ENCODE measurements around the gene FCER1A.

The FCER1A gene

DNA sequence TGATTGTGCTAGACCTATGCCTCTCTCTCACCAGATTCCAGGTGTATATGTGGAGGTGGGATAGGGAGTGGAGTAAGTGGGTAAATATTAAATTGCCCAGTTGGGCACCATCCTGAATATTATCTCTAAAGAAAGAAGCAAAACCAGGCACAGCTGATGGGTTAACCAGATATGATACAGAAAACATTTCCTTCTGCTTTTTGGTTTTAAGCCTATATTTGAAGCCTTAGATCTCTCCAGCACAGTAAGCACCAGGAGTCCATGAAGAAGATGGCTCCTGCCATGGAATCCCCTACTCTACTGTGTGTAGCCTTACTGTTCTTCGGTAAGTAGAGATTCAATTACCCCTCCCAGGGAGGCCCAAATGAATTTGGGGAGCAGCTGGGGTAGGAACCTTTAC, at the start of gene FCER1A:
TSS of gene FCER1A (plus strand) at position 242 of the 400 bp plus-strand sequence. CDS start at position 271, 29 bp downstream.
- DNase-seq (ENCODE audit: extremely low read depth in 1 of 2, low read depth in 1 of 2), result no peak

DNA sequence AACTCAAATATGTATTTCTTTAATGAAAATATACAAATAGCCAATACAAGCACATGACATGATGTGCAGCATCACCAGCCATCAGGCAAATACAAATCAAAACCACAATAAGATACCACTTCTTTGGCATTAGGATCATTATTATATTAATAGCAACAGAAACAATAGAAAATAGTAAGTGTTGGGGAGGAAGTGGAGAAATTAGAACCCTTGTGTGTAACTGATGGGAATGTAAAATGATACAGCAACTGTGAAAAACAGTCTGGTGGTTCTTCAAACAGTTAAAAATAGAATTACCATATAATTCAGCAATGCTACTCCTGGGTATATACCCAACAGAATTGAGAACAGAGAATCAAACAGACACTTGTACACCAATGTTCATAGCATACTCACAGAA, 40.8 kb upstream of the FCER1A start:
- no peak for DNase-seq (ENCODE audit: extremely low read depth in 1 of 2, low read depth in 1 of 2)

DNA sequence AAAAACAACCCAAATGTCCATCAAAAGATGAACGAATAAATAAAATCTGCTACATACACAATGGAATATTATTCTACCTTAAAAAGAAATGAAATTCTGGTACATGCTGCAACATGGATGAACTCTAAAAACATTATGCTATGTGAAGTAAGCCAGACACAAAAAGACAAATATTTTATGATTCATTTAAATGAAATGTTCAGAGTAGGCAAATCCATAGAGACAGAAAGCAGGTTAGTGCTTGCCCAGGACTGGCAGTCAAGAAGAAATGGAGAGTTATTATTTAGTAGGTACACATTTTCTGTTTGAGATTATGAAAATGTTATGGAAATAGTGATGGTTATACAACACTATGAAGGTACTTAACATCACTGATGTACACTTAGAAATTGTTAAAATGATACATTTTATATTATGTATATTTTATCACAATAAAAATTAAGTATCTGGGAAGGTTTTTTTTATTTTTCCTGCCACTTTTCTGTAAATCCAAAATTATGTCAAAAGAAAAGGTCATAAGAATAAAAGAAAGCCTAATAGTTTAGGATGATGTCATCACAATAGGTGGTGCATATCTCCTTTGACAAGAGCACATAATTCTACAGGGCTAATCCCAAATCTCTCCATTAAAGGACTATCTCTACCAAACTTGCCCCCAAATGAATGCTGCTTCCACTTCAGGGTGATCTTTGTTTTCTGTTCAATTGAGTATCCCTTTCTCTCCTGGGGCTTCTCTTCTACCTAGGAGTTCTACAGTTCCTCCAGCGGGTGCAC, 40.2 kb upstream of the FCER1A start:
- no peak for DNase-seq (ENCODE audit: extremely low read depth in 1 of 2, low read depth in 1 of 2)

DNA sequence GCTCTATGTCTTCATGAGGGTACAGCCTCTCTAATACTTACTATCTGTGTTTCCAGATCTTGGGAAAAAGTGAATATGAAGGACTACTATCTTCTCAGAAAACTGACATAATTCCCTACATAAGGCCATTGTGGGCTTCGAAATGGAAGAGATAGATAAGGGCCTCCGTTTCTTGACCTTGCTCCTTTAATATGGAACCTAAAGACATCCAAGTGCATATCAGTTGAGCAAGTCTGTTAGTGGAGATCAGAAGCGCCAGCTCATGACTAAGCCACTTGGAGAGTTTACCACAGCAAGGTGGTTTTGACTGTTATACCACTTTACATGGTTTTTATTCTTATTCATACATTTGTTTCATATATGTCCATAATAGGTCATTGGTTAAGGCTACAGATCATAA, 35.3 kb upstream of the FCER1A start:
- DNase-seq (ENCODE audit: extremely low read depth in 1 of 2, low read depth in 1 of 2), result no peak

DNA sequence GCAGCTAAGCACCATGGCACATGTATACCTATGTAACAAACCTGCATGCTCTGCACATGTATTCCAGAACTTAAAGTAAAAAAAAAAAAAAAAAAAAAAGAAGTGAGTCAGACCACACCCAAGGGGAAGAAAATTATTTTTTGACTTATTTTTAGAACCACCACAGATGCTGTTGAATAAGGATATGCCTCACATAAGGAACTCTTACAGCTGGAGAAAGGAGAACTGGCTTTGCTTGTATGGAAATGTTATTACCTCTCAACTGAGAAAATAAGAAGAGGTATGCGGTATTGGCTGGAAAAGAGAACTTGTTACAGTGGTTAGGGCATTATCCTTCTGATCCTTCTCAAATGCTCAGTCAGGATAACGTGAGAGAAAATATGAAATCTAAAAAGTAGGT, 27.5 kb upstream of the FCER1A start:
- DNase-seq (ENCODE audit: extremely low read depth in 1 of 2, low read depth in 1 of 2), result no peak

DNA sequence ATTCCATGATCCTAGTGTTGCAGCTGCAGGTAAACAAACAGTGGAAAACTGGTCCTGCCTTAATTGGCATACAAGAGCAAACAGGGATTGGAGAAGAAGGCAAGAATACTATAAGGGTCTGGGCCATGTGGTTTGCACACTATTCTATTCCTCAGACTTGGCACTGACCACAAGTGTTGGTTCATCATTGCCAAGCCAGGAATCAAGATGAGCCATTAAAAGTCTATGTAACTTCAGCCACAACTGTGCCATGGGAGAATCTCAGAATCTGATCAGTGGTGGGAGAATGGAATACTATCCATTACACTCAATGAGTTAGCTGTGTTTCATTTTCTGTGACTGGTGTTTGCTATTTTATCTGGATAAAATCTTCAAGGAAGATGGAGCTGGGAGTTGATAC, 26.2 kb upstream of the FCER1A start:
- no peak for DNase-seq (ENCODE audit: extremely low read depth in 1 of 2, low read depth in 1 of 2)

DNA sequence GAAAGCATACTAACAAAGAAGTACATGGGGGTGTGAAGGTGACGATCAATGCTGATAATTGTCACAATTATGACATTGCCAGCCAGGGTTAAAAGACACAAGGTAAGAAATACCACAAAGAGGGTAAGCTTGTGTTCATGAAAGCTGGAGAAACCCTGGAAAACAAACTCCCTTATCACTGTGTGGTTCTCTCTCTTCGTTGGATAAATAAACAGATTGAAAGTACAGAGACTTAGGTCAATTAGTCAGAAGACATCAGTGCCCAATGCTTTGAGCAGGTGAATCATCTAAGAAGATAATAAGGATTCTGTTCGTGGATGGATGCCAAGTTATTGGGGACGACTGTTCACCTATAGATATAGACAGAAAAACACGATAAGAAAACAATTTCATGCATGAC, 22.4 kb upstream of the FCER1A start:
- DNase-seq (ENCODE audit: extremely low read depth in 1 of 2, low read depth in 1 of 2), result no peak

DNA sequence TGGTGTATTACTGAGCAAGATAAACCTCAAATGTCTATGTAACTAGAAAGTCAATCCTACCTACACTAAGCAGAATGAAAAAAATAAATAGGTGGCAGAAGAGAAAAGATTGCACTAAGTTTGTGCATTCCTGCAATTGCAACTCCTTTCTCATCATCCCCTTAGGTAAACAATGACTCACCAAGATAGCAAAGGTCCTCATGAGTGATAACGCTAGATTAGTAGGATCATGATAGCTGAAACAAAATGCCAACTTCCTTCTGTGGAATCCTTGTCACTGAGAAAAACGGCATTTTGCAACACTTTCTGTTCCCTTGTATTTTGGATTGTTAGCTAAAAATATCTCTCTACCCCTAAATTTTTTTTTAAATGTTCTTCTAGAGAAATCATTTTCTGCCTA, 20.0 kb upstream of the FCER1A start:
- no peak for DNase-seq (ENCODE audit: extremely low read depth in 1 of 2, low read depth in 1 of 2)

DNA sequence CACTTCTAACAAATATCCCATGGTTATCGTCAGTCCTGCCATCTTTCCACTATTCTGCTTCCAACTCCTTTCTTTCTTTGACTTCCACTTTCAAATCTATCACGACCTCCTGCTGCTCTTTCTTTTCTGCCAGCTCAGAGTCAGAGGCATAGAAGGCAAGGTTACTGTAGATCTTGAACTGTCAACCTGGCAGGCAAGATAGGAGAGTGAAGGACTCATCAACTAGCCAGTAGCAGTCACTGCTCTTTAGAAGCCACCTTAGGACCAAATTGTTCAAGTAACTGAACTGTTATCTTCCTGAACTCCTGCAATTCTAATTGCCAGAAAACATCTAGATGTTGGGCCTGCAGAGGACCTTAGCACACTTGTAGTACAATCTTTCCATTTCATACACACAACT, 13.1 kb upstream of the FCER1A start:
- no peak for DNase-seq (ENCODE audit: extremely low read depth in 1 of 2, low read depth in 1 of 2)

DNA sequence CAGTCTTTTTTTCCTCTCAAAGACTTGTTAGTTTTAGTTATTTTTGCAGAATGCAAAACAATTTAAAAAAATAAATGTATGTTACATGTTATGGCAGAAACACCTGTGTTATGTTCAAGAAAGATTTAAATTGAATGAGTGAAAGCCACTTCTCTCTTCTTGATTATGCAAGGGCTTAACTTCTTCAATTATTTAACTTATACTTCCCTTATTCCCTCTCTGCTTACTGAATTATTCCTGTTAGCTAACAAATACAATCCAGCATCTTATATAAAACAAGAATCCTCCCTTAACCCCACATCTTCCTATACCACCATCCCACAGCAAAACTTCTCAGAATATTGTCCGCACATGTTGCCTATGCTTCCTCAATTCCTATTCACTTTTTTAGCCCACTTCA, 10.7 kb upstream of the FCER1A start:
- DNase-seq (ENCODE audit: extremely low read depth in 1 of 2, low read depth in 1 of 2), result no peak

DNA sequence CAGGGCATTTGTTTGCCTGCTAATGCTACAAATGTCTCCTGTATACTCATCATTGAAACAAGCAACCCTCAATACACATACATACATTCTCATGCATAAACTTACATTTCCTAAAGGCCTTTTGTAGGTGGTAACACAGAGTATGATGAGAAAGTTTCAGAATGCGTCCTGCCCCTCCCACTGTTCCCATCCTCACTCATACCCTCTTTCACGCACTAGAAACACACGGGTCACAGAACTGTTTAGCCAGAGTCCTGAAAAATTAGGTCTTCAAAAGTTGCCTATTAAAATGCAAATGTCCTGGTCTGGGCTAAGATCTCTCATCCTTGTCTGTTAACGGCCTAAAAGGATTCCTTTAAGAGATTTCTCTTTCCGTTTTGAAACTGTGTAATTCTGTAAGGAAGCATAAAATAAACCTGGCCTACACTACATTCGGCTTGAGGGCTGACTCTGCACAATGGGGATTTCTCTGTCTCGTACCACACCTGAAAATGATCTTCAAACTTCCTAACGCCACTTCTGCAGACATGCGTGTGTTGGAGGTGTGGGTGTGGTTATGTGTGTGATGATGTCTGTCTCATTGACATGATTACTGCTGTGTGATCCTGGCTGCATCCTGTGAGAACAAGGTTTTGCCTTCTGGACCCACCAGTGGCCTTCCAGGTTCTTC, 5.3 kb upstream of the FCER1A start:
- DNase-seq (ENCODE audit: extremely low read depth in 1 of 2, low read depth in 1 of 2), result no peak

DNA sequence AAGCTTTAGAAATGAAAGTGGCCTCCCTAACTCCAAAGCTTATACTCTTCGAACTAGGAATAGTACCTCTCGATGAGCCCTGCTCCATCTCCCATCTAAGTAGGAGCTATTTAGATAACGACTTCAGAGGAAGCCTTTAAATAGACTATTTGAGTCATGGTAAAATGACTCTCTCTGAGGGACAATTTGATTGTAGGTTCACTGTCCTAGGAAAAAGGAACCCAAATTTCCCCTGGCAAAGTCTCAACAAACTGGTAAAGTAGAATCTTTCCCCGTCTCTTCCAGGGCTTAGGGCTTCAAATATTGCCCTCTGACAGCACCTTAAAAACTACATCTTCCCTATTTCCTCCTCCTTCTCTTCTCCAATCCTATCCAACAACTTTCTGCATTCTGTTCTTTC, 2.0 kb upstream of the FCER1A start:
- no peak for DNase-seq (ENCODE audit: extremely low read depth in 1 of 2, low read depth in 1 of 2)

DNA sequence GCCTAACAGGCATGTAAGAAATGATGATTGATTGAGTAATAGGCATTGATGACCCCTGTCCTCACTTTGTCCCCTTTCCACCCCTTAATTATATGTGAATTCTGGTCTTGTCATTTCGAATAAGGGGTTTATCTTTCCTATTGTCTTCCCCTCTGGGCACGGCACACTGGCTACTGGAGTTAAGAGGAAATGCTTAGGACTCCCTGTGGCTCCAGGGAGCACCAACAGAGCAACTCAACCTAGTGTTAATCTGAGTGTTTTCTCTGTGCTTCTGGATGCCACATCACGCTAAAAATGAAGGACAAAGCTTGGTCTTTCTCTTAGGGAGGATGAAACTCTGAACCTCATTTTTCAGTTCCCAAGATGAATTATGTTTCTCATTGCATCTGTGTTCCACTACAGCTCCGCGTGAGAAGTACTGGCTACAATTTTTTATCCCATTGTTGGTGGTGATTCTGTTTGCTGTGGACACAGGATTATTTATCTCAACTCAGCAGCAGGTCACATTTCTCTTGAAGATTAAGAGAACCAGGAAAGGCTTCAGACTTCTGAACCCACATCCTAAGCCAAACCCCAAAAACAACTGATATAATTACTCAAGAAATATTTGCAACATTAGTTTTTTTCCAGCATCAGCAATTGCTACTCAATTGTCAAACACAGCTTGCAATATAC, 5.3 kb downstream of the FCER1A start:
- no peak for DNase-seq (ENCODE audit: extremely low read depth in 1 of 2, low read depth in 1 of 2)

DNA sequence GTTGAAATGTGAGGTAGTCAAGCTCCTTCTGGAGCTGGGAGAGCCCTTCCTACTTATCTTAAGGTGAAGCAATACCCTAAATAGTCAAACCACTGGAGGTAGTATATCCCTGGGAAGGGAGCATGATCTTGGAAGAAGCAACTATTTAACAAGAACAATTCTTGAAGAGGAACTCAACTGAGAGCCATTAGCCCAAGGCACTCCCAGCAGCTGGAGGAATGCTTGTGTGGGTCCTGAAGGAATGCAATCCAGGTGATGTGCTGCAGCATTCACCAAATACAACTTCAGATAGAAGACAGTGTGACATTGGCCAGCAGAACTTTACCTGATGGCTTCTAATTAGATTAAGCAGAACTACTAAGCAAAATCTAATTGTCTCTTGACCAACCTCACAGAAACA, 9.5 kb downstream of the FCER1A start:
- DNase-seq (ENCODE audit: extremely low read depth in 1 of 2, low read depth in 1 of 2), result no peak

DNA sequence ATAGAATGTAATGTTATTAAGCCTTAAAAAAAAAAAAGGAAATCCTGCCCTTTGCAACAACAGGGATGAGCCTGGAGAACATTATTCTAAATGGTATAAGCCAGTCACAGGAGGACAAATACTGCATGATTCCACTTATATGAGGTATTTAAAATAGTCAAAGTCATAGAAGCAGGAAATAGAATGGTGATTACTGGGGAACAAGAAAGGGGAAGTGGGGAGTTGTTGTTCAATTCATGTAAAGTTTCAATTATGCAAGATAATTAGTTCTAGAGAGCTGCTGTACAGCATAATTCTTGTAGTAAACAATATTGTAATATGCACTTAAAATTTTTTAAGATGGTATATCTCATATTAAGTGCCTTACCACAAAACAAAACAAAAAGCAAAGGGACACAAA, 13.2 kb downstream of the FCER1A start:
- no peak for DNase-seq (ENCODE audit: extremely low read depth in 1 of 2, low read depth in 1 of 2)

DNA sequence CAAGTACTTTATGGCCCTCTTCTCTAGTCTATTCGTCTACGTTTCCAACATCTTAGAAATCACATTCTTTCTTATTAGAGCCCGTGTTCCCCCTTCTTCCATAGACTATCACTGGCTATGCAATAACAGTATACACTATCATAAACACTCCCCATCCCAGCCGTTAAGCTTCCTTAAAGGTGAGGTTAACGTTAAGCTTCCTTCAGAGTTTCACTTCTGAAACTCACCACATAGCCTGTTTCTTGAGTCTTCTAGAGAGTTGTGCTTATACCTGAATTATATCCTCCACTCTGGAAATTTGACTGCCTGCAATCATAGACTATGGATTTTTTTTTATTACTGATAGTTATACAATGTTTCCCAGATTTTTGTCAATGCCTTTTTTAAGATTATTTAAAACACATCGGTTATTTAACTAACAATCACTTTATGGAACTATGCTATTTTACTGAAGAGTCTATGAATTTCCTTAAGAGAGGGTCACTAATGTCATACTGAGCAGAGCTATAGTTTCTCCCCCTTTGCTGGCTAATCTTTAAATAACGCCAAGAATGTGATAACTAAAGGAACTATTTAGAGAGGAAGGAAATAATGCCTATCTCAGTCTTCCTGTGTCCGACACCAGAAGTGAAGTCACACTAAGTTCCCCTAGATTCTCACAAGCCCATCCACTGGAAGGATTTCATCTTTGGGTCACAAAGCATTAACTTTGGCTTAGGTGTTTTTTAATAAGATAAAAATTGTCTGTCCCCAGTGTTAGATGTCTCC, 16.8 kb downstream of the FCER1A start:
- DNase-seq (ENCODE audit: extremely low read depth in 1 of 2, low read depth in 1 of 2), result no peak

DNA sequence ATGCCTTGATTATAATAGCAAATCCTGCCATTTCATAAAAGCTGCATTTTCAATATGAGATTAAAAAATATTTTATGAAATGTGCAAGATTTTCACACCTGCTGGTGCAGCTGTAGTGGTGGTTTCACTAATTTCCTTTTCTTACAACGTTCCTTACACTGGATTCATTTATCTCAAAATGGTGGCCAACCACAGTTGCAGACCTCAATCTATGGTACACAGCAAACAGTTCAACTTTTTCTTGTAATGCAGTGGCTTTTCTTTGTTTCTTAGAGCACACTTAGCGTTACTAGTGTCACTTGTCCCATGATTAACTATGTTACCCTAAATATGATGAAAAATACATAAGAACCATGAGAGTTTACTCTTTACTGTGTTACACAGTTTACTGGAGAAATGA, 32.7 kb downstream of the FCER1A start:
- no peak for DNase-seq (ENCODE audit: extremely low read depth in 1 of 2, low read depth in 1 of 2)

DNA sequence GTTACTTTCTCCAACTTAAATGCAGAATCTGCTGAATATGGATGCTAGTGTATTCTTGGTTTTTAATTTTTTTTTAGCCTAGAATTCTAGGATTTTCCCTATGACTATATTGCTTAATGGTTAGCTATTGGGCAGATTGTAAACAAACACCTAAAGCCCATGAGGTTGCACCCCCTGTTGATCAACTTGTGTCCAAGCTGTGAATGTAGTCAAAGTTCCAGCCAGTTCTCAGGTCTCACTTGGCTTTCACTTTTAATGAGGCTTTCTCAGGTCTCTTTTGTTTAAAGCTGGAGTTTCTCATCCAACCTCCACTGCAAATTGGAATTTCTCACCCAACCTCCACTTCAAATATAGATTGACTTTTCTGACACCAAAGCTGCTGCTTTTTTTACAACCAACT, 35.9 kb downstream of the FCER1A start:
- no peak for DNase-seq (ENCODE audit: extremely low read depth in 1 of 2, low read depth in 1 of 2)

DNA sequence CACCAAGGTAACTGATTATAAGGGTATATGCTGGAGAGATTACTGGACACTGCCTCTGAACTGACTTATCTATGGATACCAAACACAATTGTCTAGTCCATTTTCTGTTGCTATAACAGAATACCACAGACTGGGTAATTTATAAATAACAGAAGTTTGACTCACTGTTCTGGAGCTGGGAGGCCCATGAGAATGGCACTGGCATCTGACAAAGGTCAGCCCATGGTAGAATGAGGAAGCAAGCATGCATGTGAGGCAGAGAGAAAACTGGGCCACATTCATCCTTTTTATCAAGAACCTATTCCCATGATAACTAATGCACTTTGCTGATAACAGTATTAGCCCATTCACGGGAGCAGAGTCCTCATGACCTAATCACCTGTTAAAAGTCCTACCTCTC, 37.4 kb downstream of the FCER1A start:
- DNase-seq (ENCODE audit: extremely low read depth in 1 of 2, low read depth in 1 of 2), result no peak

DNA sequence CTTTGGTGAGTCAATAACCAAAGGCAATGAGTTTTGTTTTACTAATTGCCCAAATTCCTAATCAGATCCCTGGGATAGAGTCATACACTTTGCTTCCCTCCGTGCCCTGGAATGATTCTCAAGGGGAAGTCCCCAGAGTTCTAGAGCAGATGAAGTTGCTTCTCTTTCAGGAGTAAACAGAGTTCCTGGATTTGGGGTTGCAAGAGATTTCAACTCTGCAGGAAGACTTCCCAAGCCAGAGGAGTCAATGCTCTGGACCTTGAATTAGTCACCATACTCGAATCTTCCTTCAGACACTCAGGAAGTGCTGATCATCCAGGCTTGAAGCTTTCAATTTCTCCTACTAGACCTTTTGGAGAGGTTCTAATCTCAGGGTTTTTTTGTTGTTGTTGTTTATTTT, 39.6 kb downstream of the FCER1A start:
- DNase-seq (ENCODE audit: extremely low read depth in 1 of 2, low read depth in 1 of 2), result no peak

DNA sequence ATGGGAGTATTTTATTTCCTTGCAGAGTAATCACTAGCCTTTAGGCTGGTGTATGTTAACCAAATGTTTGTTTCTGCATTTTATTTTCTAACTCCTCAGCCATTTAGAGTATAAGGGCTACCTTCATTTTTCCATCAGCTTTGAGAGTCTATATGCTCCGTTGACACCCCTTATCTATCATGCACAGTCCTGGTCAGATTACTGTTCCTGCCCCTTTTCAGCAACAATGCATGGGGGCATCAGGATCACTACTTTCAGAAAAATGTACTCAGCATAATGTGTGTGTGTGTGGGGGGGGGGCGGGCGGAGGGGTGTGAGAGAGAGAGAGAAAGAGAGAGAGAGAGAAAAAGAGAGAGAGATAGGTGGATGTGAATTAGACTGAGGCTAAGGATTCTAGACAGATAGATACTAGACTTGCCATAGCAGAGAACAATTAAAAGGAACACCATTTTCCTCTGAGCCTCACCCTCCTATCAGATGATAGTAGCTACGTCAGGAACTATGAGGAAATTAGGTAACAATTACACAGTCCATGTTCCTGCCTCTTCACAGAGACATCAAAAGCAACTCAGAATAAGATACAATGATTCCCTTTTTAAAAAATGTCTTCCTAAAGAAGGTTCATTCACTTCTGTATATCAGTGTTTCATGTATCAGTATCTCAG, 40.8 kb downstream of the FCER1A start:
- no peak for DNase-seq (ENCODE audit: extremely low read depth in 1 of 2, low read depth in 1 of 2)
